Measurements from ENCODE around the gene ZNF644. TPM values are rescaled to one million over a fixed set of nuclear protein-coding genes. Genes with fewer than 3 reads are reported as not detected.
"Not testable (repeated sequence)": the region's sequence is repeated elsewhere in the genome, so short reads cannot be mapped to it uniquely, and the experiment has no call there.

The ZNF644 gene
- total and polyA plus RNA-seq, 4 experiments from 2014 or later: 53.2 to 76.3 (median 67.5) TPM

- H3K4me3 Mint-ChIP-seq: no peak overlapping the region
- H3K9me3 ChIP-seq (ENCODE audit: control insufficient read depth in 1 of 2, low read length in 2 of 2): no peaks in the 10 kb centered on the region
- peak in 1 of 5 donors; percentile 3 for DNase-seq
- H3K27ac ChIP-seq (ENCODE audit: low read depth, low read length): no peak overlapping the region
- CTCF ChIA-PET (ENCODE audit: partially characterized antibody): interaction anchor here (0.6 kb wide), 1 partner anchor 44 kb away, joined by 4 read pairs; no protein-coding TSS in a partner anchor
- H3K4me1 ChIP-seq (ENCODE audit: insufficient read depth, low read length): peaks cover 8% of the 10 kb centered on the region
- POLR2A ChIA-PET (ENCODE audit: partially characterized antibody): no interaction called here
- H3K9me3 Mint-ChIP-seq: no peaks in the 10 kb centered on the region
- H3K36me3 Mint-ChIP-seq: no peaks in the 10 kb centered on the region
- no peak overlapping the region for H3K27ac Mint-ChIP-seq
- intact Hi-C loops (cut with micrococcal nuclease): no loop called here
- H3K27me3 ChIP-seq (ENCODE audit: insufficient read depth, low read length): no peaks in the 10 kb centered on the region
- H3K4me3 ChIP-seq (ENCODE audit: low read length in 2 of 2): no peak overlapping the region
- no peaks in the 10 kb centered on the region for H3K36me3 ChIP-seq (ENCODE audit: insufficient read depth, low read length)
- H3K27me3 Mint-ChIP-seq: no peaks in the 10 kb centered on the region
- H3K4me1 Mint-ChIP-seq: no peaks in the 10 kb centered on the region
Measured at GRCh38 chr1:91054780-91055481, 33.1 kb upstream of the ZNF644 start.

GRCh38 chr1:91053630-91054029, 31.8 kb upstream of the ZNF644 start:
- Mint-ChIP-seq H3K36me3 (no peaks in the 10 kb centered on the region), H3K4me1 (no peaks in the 10 kb centered on the region), H3K4me3 (no peak overlapping the region), H3K27me3 (no peaks in the 10 kb centered on the region), H3K9me3 (no peaks in the 10 kb centered on the region), H3K27ac (no peak overlapping the region)
- CTCF ChIA-PET (ENCODE audit: partially characterized antibody): no interaction called here
- H3K9me3 ChIP-seq (ENCODE audit: control insufficient read depth in 1 of 2, low read length in 2 of 2): no peaks in the 10 kb centered on the region
- POLR2A ChIA-PET (ENCODE audit: partially characterized antibody): no interaction called here
- DNase-seq: no peak
- H3K4me1 ChIP-seq (ENCODE audit: insufficient read depth, low read length): peaks cover 8% of the 10 kb centered on the region
- no peak overlapping the region for H3K4me3 ChIP-seq (ENCODE audit: low read length in 2 of 2)
- H3K36me3 ChIP-seq (ENCODE audit: insufficient read depth, low read length): no peaks in the 10 kb centered on the region
- H3K27ac ChIP-seq (ENCODE audit: low read depth, low read length): no peak overlapping the region
- intact Hi-C loops (cut with micrococcal nuclease): no loop called here
- no peaks in the 10 kb centered on the region for H3K27me3 ChIP-seq (ENCODE audit: insufficient read depth, low read length)

GRCh38 chr1:91049551-91049950, 27.7 kb upstream of the ZNF644 start:
- H3K36me3 Mint-ChIP-seq; H3K27me3 Mint-ChIP-seq; H3K4me3 ChIP-seq (ENCODE audit: low read length in 2 of 2); H3K9me3 ChIP-seq (ENCODE audit: control insufficient read depth in 1 of 2, low read length in 2 of 2); DNase-seq; CTCF ChIA-PET (ENCODE audit: partially characterized antibody); H3K27me3 ChIP-seq (ENCODE audit: insufficient read depth, low read length); H3K36me3 ChIP-seq (ENCODE audit: insufficient read depth, low read length); H3K27ac Mint-ChIP-seq; intact Hi-C loops (cut with micrococcal nuclease); H3K4me1 Mint-ChIP-seq; H3K27ac ChIP-seq (ENCODE audit: low read depth, low read length); H3K4me1 ChIP-seq (ENCODE audit: insufficient read depth, low read length); H3K9me3 Mint-ChIP-seq; H3K4me3 Mint-ChIP-seq; POLR2A ChIA-PET (ENCODE audit: partially characterized antibody): not testable (repeated sequence)

DNA sequence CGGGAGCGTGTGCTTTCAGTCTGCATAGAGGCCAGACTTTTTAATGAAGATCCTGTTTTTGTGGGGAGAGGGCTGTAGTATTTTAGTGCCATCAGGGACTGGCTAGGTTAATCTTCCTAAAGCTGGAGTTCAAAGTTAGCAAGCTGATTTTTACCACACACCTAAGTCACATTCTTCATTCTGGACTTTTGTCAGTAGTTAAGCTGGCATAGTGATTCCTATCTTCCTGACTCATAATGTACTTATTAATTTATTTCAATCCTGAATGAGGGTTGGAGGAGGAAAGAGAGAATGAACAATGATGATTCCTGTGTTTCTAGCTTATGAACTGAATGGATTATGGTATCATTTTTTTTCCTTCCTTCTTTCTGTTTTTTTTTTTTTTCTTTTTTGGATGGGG, 24.9 kb upstream of the ZNF644 start:
- intact Hi-C loops (cut with micrococcal nuclease): no loop called here
- H3K9me3 Mint-ChIP-seq: peaks cover 0 to 6% (median 4%) of the 10 kb centered on the region in 8 donors
- H3K36me3 ChIP-seq (ENCODE audit: insufficient read depth, low read length): no peaks in the 10 kb centered on the region
- no peaks in the 10 kb centered on the region for H3K36me3 Mint-ChIP-seq
- no peaks in the 10 kb centered on the region for H3K27me3 ChIP-seq (ENCODE audit: insufficient read depth, low read length)
- no peak for DNase-seq
- H3K4me1 Mint-ChIP-seq: no peaks in the 10 kb centered on the region
- CTCF ChIA-PET (ENCODE audit: partially characterized antibody): no interaction called here
- no peak overlapping the region for H3K27ac Mint-ChIP-seq
- H3K4me1 ChIP-seq (ENCODE audit: insufficient read depth, low read length): no peaks in the 10 kb centered on the region
- no peaks in the 10 kb centered on the region for H3K27me3 Mint-ChIP-seq
- H3K4me3 Mint-ChIP-seq: no peak overlapping the region
- H3K4me3 ChIP-seq (ENCODE audit: low read length in 2 of 2): no peak overlapping the region
- no peaks in the 10 kb centered on the region for H3K9me3 ChIP-seq (ENCODE audit: control insufficient read depth in 1 of 2, low read length in 2 of 2)
- no peak overlapping the region for H3K27ac ChIP-seq (ENCODE audit: low read depth, low read length)
- POLR2A ChIA-PET (ENCODE audit: partially characterized antibody): no interaction called here

GRCh38 chr1:91045284-91045683, 23.4 kb upstream of the ZNF644 start:
- Mint-ChIP-seq H3K27ac (peak overlapping the region in 1 of 7 donors; percentile 32), H3K36me3 (peaks cover 3 to 5% of the 10 kb centered on the region in 2 donors), H3K9me3 (peaks cover 0 to 17% (median 11%) of the 10 kb centered on the region in 8 donors), H3K4me1 (no peaks in the 10 kb centered on the region), H3K27me3 (peaks cover 0 to 2% of the 10 kb centered on the region in 2 donors), H3K4me3 (no peak overlapping the region)
- Histone ChIP-seq H3K4me1 (ENCODE audit: insufficient read depth, low read length) (no peaks in the 10 kb centered on the region), H3K4me3 (ENCODE audit: low read length in 2 of 2) (no peak overlapping the region), H3K27ac (ENCODE audit: low read depth, low read length) (no peak overlapping the region), H3K27me3 (ENCODE audit: insufficient read depth, low read length) (no peaks in the 10 kb centered on the region), H3K36me3 (ENCODE audit: insufficient read depth, low read length) (no peaks in the 10 kb centered on the region), H3K9me3 (ENCODE audit: control insufficient read depth in 1 of 2, low read length in 2 of 2) (no peaks in the 10 kb centered on the region)
- CTCF ChIA-PET (ENCODE audit: partially characterized antibody): no interaction called here
- no peak for DNase-seq
- intact Hi-C loops (cut with micrococcal nuclease): no loop called here
- POLR2A ChIA-PET (ENCODE audit: partially characterized antibody): no interaction called here

DNA sequence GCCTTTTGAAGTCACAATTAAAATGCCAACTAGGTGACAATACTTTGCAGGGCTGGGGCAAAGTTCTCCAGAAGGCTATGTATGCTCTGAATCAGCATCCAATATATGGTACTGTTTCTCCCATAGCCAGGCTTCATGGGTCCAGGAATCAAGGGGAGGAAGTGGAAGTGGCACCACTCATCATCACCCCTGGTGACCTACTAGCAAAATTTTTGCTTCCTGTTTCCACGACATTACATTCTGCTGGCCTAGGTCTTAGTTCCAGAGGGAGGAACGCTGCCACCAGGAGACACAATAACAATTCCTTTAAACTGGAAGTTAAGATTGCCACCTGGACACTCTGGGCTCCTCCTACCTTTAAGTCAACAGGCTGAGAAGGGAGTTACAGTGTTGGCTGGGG, 22.9 kb upstream of the ZNF644 start:
- H3K4me3 Mint-ChIP-seq; H3K36me3 ChIP-seq (ENCODE audit: insufficient read depth, low read length); CTCF ChIA-PET (ENCODE audit: partially characterized antibody); H3K27me3 ChIP-seq (ENCODE audit: insufficient read depth, low read length); H3K27me3 Mint-ChIP-seq; H3K9me3 ChIP-seq (ENCODE audit: control insufficient read depth in 1 of 2, low read length in 2 of 2); H3K4me1 ChIP-seq (ENCODE audit: insufficient read depth, low read length); H3K27ac ChIP-seq (ENCODE audit: low read depth, low read length); DNase-seq; POLR2A ChIA-PET (ENCODE audit: partially characterized antibody); H3K4me1 Mint-ChIP-seq; intact Hi-C loops (cut with micrococcal nuclease); H3K4me3 ChIP-seq (ENCODE audit: low read length in 2 of 2); H3K27ac Mint-ChIP-seq; H3K36me3 Mint-ChIP-seq: not testable (repeated sequence)
- peaks cover 0 to 17% (median 11%) of the 10 kb centered on the region in 8 donors for H3K9me3 Mint-ChIP-seq

GRCh38 chr1:91042372-91042771, 20.5 kb upstream of the ZNF644 start:
- H3K4me1 ChIP-seq (ENCODE audit: insufficient read depth, low read length); H3K27ac ChIP-seq (ENCODE audit: low read depth, low read length); H3K27me3 Mint-ChIP-seq; H3K27ac Mint-ChIP-seq; DNase-seq; H3K27me3 ChIP-seq (ENCODE audit: insufficient read depth, low read length); POLR2A ChIA-PET (ENCODE audit: partially characterized antibody); H3K4me1 Mint-ChIP-seq; H3K36me3 Mint-ChIP-seq; CTCF ChIA-PET (ENCODE audit: partially characterized antibody); H3K4me3 ChIP-seq (ENCODE audit: low read length in 2 of 2); H3K4me3 Mint-ChIP-seq; H3K9me3 ChIP-seq (ENCODE audit: control insufficient read depth in 1 of 2, low read length in 2 of 2); H3K36me3 ChIP-seq (ENCODE audit: insufficient read depth, low read length); intact Hi-C loops (cut with micrococcal nuclease): not testable (repeated sequence)
- H3K9me3 Mint-ChIP-seq: peaks cover 0 to 17% (median 11%) of the 10 kb centered on the region in 8 donors

- H3K4me1 Mint-ChIP-seq: no peaks in the 10 kb centered on the region
- DNase-seq: no peak
- peaks cover 0 to 17% (median 11%) of the 10 kb centered on the region in 8 donors for H3K9me3 Mint-ChIP-seq
- intact Hi-C loops (cut with micrococcal nuclease): no loop called here
- ChIA-PET CTCF (ENCODE audit: partially characterized antibody) (no interaction called here), POLR2A (ENCODE audit: partially characterized antibody) (no interaction called here)
- H3K27me3 ChIP-seq (ENCODE audit: insufficient read depth, low read length): no peaks in the 10 kb centered on the region
- H3K4me1 ChIP-seq (ENCODE audit: insufficient read depth, low read length): no peaks in the 10 kb centered on the region
- H3K27ac ChIP-seq (ENCODE audit: low read depth, low read length): no peak overlapping the region
- no peaks in the 10 kb centered on the region for H3K36me3 ChIP-seq (ENCODE audit: insufficient read depth, low read length)
- peaks cover 3 to 5% of the 10 kb centered on the region in 2 donors for H3K36me3 Mint-ChIP-seq
- H3K9me3 ChIP-seq (ENCODE audit: control insufficient read depth in 1 of 2, low read length in 2 of 2): no peaks in the 10 kb centered on the region
- no peak overlapping the region for H3K4me3 ChIP-seq (ENCODE audit: low read length in 2 of 2)
- peaks cover 4 to 11% of the 10 kb centered on the region in 2 donors for H3K27me3 Mint-ChIP-seq
- no peak overlapping the region for H3K27ac Mint-ChIP-seq
- H3K4me3 Mint-ChIP-seq: no peak overlapping the region
Measured at GRCh38 chr1:91038582-91038981, 16.7 kb upstream of the ZNF644 start.

All from CD4-positive, alpha-beta memory T cell (primary cell).